Hindlimb muscle (tissue), 1 donor: ENCODE results near the gene ZNF749. TPM values are rescaled to one million over a fixed set of nuclear protein-coding genes. Genes with fewer than 3 reads are reported as not detected.
"Not testable (repeated sequence)": the region's sequence is repeated elsewhere in the genome, so short reads cannot be mapped to it uniquely, and the experiment has no call there.

Experiments used
- DNase-seq: peaks from one replicate; pipeline ENCODE4 v3.0.0-alpha.2; 2013
- polyA plus RNA-seq: library from polyadenylated mRNA; unstranded; fragments of 120-200 nt; gene quantifications from one replicate; pipeline ENCODE4 v1.2.1, GENCODE V29; 2013; ENCODE audit not compliant: insufficient read length

The ZNF749 gene
- polyA plus RNA-seq, 1 donor: 6.6 TPM

DNA sequence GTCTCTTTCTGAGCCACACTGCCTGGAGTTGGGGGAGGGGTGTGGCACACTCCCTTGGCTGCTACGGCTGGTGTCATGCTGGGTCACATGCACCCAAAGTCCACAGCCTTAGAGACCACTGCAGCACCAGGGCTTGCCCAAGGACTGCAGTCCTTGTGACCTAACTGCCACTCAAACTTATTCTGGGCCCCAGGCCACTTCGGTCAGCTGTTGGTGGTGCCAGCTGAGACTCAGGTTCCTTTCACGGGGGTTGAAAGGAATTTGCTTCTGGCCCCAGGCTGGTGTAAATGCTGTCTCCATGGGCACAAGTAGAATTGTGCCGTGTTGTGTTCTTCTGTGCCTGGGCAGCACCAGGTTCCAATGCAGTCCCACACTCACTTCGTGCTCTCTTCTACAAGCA is 31.4 kb downstream of the ZNF749 start:
- no peak for DNase-seq

DNA sequence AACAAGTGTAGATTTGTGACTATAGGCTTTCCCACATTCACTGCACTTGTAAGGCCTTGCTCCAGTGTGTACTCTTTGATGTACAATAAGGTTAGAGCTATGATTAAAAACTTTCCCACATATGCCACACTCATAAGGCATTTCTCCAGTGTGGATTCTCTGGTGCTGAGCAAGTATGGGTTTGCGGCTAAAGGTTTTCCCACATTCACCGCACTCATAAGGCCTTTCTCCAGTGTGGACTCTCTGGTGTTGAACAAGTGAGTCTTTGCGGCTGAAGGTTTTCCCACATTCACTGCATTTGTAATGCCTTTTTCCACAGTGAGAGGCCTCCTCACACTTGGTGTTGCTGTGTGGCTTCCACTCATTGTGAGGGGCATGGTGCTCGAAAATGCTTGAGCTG is 38.5 kb downstream of the ZNF749 start:
- DNase-seq: no peak

DNA sequence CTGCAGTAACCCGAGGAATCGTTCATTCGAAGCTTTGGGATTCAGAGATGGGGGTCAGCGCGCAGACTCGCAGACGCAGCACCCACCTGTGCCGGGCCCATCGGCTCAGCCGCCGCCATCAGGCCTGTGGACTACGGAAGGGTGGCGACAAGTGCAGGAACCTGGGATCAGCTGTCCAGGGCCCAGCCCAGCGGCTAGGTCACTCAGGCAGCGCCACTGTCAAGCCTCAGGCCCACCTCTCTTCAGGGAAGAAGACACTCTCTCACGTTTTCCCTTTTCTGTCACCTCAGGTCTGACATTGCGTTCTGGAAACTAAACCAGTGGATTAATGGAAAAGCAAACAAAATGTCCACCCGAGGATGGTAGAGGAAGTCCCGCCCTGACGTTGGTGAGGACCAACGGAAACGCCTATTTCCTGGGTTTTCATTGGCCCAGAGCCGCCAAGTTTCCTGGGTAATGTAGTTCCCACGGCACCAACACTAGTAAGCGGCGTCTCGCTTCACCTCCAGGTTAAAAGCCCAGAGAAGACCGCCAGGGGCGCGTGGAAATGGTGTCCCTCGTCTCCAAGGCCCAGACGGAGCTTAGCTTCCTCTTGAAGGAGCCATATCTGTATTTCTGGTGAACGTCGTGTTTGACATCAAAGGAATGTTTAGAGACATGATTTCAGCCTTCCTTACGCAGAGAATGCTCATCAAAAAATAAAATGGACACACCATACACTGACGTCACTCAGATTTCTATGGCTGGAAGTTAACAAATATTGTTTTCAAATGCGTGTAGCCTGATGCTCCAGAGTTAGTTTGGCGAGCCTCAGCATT is 42.3 kb downstream of the ZNF749 start, which contains the start of gene ZNF772:
Gene ZNF772 (minus strand): TSS at position 376 of the 818 bp plus-strand sequence. CDS start 257 bp downstream, at position 119.
- DNase-seq: peak; percentile 92

DNA sequence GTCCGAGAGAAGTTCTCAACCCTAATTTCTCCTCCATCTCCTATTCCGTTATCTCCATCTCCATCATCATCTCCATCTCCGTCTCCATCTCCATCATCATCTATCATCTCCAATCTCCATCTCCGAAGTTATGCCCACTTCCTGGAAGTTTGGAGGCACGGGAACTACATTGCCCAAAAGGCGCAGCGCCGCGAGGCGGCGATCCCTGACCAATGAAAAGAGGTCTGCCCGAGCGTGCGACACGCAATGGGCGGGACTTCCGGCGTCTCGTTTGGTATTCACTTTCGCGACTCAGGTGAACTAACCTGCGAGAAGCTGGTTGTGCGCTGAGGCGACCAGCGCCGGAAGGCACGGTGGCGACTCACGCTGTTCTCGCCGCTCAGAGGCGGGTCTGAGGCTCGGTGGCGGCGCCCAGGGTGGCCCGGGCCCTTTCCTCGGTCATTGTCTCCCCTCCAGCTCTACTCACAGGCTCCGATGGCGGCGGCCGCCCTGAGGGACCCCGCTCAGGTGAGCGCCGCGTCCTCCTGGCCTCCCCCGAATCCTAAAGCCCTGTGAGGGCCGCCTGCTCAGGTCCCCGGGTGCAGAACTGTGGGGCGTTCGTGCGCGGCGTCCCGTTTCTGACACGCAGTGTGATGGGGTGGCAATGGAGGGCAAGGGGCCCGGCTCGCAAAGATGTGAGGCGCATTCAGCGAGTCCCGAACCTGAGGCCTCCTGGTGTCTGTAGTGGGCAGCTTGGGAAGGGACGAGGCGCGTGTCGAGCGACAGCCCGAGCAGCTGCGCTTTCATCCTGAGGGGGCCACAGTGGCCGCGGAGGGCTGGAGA is 52.6 kb downstream of the ZNF749 start, which contains the start of gene ZNF419:
Gene ZNF419 (plus strand): TSS at position 274 of the 822 bp plus-strand sequence. CDS start 201 bp downstream, at position 475.
- peak; percentile 93 for DNase-seq

DNA sequence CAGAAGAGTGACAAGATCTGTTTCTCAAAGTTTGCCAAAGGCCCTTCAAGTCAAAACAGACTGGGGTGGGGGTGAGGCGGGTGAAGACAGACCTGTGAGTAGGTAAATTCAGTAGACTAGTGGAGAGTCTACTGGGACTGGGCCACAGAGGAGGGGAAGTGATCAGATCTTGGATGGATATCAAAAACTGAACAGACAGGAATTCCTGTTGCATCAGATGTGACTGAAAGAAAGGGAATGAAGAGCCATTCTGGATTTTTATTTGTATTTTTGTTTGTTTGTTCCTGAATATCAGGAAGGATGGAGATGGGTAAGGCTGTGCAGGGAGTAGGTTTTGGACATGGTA is 53.1 kb downstream of the ZNF749 start:
- not testable (repeated sequence) for DNase-seq

Other genes starting within 250 kb of the ZNF749 start
- gene ZNF264, start 243.8 kb upstream of the ZNF749 start, polyA plus RNA-seq: 13.7 TPM
- 0.66 TPM for gene AURKC, start 204.3 kb upstream of the ZNF749 start, polyA plus RNA-seq
- gene ZNF805, start 194.7 kb upstream of the ZNF749 start, polyA plus RNA-seq: 4.9 TPM
- 4.5 TPM for gene ZNF460, start 154.8 kb upstream of the ZNF749 start, polyA plus RNA-seq
- 7.4 TPM for gene ZNF543, start 114.9 kb upstream of the ZNF749 start, polyA plus RNA-seq
- gene ZNF304, start 84.1 kb upstream of the ZNF749 start, polyA plus RNA-seq: 9.5 TPM
- gene TRAPPC2B, start 71.8 kb upstream of the ZNF749 start, polyA plus RNA-seq: 12.1 TPM
- gene ZNF547, start 71.8 kb upstream of the ZNF749 start, polyA plus RNA-seq: 2.6 TPM
- gene ZNF548, start 45.5 kb upstream of the ZNF749 start, polyA plus RNA-seq: 15.6 TPM
- gene ZNF17, start 24.2 kb upstream of the ZNF749 start, polyA plus RNA-seq: 7.3 TPM
- 2.2 TPM for gene VN1R1, start 21.8 kb downstream of the ZNF749 start, polyA plus RNA-seq
- 9.9 TPM for gene ZNF772, start 42.2 kb downstream of the ZNF749 start, polyA plus RNA-seq
- gene ZNF419, start 52.4 kb downstream of the ZNF749 start, polyA plus RNA-seq: 8.2 TPM
- 6.8 TPM for gene ZNF773, start 64.6 kb downstream of the ZNF749 start, polyA plus RNA-seq
- 7.2 TPM for gene ZNF549, start 92.0 kb downstream of the ZNF749 start, polyA plus RNA-seq
- gene ZNF550, start 124.5 kb downstream of the ZNF749 start, polyA plus RNA-seq: 12.8 TPM
- 5.2 TPM for gene ZNF416, start 143.6 kb downstream of the ZNF749 start, polyA plus RNA-seq
- gene ZIK1, start 148.8 kb downstream of the ZNF749 start, polyA plus RNA-seq: 4.6 TPM
- 3.3 TPM for gene ZNF530, start 164.6 kb downstream of the ZNF749 start, polyA plus RNA-seq
- 11.5 TPM for gene ZNF134, start 178.9 kb downstream of the ZNF749 start, polyA plus RNA-seq
- gene ZNF211, start 197.8 kb downstream of the ZNF749 start, polyA plus RNA-seq: 16.3 TPM
- not detected for gene ZSCAN4, start 233.6 kb downstream of the ZNF749 start, polyA plus RNA-seq
- gene ZNF551, start 246.7 kb downstream of the ZNF749 start, polyA plus RNA-seq: 5.5 TPM